OCI-LY7 (cell line): Measurements from ENCODE around the gene LARP1.

Experiments used
- EZH2phosphoT487 ChIP-seq: fragments of 200-600 bp; sonication (generic); IDR thresholded peaks from 2 replicates; pipeline ENCODE4 v1.6.1; 2018; ENCODE audit warnings: low read depth, borderline replicate concordance, mild to moderate bottlenecking, mixed run types, antibody characterized with exemption, low read length, moderate library complexity, mixed read lengths
- TF ChIP-seq, protein P1 (sequence below): fragments of 200-600 bp; sonication (generic); conservative IDR thresholded peaks from 2 replicates; pipeline ENCODE4 v1.5.1; 2014; ENCODE audit warnings: mild to moderate bottlenecking, antibody characterized with exemption, low read length, moderate library complexity, mixed read lengths

GRCh38 chr5:154743812-154744211, 11.4 kb upstream of the LARP1 start:
- TF ChIP-seq, protein P1, sequence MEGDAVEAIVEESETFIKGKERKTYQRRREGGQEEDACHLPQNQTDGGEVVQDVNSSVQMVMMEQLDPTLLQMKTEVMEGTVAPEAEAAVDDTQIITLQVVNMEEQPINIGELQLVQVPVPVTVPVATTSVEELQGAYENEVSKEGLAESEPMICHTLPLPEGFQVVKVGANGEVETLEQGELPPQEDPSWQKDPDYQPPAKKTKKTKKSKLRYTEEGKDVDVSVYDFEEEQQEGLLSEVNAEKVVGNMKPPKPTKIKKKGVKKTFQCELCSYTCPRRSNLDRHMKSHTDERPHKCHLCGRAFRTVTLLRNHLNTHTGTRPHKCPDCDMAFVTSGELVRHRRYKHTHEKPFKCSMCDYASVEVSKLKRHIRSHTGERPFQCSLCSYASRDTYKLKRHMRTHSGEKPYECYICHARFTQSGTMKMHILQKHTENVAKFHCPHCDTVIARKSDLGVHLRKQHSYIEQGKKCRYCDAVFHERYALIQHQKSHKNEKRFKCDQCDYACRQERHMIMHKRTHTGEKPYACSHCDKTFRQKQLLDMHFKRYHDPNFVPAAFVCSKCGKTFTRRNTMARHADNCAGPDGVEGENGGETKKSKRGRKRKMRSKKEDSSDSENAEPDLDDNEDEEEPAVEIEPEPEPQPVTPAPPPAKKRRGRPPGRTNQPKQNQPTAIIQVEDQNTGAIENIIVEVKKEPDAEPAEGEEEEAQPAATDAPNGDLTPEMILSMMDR, result no peak
- TF ChIP-seq EZH2phosphoT487, result no peak
